GM21529 (cell line): ENCODE results near the gene RAB40B.
"Not testable (repeated sequence)": the region's sequence is repeated elsewhere in the genome, so short reads cannot be mapped to it uniquely, and the experiment has no call there.

Source experiments
- ATAC-seq: cut with Tn5 transposase; IDR thresholded peaks from one replicate; pipeline ENCODE4 v1.9.1; 2021; ENCODE audit not compliant: unreplicated experiment

Gene RAB40B

GRCh38 chr17:82668631-82669099, 29.8 kb downstream of the RAB40B start:
- no peak for ATAC-seq

GRCh38 chr17:82668024-82668630, 30.4 kb downstream of the RAB40B start:
- ATAC-seq, result no peak

DNA sequence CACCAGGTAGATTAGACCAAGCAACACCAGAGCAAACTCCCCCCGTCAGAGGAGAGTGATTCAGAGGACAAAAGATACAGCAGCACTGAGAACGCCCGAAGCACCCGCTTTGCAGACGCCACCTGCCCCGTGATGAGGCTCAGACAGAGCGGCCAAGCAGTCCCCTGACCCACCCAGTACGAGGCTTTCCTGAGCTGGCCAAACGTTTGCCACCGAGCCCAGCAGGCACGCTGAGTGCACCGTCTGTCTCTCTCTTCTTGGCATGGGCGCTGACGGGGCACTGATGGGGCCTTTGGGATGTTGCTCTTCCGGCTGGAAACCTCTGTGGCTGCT, 30.9 kb downstream of the RAB40B start:
- no peak for ATAC-seq

- no peak for ATAC-seq
Measured at GRCh38 chr17:82666931-82667667, 31.4 kb downstream of the RAB40B start.

DNA sequence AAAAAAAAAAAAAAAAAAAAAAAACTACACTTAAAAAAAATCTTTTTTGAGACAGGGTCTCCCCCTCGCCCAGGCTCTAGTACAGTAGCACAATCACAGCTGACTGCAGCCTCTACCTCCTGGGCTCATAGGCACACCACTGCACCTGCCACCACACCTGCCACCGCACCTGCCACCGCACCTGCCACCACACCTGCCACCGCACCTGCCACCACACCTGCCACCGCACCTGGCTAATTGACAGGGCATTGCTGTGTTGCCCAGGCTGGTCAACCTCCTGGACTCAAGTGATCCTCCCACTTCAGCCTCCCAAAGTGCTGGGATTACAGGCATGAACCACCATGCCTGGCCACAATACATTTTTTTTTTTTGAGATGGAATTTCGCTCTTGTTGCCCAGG, 32.6 kb downstream of the RAB40B start:
- no peak for ATAC-seq

DNA sequence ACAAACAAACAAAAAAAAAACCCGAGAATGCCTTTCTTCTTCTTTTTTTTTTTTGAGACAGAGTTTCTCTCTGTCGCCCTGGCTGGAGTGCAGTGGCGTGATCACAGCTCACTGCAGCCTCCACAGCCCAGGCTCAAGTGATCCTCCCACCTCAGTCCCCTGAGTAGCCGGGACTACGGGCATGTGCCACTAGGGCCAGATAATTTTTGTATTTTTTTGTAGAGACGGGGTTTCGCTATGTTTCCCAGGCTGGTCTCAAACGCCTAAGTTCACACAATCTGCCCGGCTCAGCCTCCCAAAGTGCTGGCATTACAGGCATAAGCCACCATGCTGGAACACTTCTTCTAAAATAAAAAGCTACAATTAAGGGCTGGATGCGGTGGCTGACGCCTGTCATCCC, 33.3 kb downstream of the RAB40B start:
- no peak for ATAC-seq

DNA sequence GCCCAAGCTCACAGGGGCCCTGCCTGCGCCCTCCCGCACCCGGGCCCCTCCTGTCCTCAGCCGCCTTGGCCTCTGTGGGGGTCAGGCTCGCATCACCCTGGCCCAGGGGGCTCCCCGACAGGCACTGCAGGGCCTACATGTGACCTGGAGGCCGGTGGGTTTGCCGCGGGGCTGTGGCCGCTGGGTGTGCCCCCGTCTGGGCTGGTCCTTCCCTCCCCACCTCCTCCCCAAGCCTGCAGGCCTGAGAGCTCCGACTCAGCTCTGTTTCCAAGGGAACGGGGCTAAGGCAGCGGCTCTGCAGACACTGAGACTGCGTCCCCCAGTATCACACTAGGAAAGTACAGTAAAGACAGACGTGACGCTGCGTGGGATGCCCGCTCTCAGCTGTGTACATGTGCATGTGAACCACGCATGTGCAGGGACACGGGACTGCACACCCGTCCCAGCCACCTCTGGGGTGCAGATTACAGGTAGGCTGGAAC, 33.8 kb downstream of the RAB40B start:
- no peak for ATAC-seq

GRCh38 chr17:82664276-82664575, 34.3 kb downstream of the RAB40B start:
- ATAC-seq, result no peak

GRCh38 chr17:82663381-82664275, 34.9 kb downstream of the RAB40B start:
- no peak for ATAC-seq

DNA sequence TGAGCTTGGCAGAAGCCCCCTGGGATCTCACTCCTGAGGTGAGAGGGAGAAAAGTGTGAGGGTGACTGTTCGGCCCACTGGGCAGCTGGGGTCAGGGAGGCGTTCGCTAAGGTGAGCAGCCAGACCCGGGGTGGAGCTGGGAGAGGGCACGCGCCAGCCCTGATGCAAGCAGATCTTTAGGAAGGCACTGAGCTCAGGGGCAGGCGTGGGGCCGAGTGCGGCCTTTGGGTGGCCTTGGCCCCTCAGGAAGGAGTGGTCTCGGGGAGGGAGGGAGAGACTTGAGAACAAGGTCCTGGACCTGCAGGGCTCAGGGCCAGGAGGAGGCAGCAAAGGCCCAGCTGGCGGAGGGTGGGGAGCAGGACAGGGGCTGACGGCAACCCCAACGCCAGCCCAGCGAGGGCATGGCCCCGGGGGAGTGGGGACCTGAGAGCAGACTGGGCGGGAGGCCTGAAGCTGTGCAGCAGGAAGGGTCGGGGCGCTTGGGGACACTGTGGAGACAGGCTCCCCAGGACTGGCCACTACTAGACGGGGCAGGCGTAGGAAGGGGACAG, 35.7 kb downstream of the RAB40B start:
- ATAC-seq, result no peak

DNA sequence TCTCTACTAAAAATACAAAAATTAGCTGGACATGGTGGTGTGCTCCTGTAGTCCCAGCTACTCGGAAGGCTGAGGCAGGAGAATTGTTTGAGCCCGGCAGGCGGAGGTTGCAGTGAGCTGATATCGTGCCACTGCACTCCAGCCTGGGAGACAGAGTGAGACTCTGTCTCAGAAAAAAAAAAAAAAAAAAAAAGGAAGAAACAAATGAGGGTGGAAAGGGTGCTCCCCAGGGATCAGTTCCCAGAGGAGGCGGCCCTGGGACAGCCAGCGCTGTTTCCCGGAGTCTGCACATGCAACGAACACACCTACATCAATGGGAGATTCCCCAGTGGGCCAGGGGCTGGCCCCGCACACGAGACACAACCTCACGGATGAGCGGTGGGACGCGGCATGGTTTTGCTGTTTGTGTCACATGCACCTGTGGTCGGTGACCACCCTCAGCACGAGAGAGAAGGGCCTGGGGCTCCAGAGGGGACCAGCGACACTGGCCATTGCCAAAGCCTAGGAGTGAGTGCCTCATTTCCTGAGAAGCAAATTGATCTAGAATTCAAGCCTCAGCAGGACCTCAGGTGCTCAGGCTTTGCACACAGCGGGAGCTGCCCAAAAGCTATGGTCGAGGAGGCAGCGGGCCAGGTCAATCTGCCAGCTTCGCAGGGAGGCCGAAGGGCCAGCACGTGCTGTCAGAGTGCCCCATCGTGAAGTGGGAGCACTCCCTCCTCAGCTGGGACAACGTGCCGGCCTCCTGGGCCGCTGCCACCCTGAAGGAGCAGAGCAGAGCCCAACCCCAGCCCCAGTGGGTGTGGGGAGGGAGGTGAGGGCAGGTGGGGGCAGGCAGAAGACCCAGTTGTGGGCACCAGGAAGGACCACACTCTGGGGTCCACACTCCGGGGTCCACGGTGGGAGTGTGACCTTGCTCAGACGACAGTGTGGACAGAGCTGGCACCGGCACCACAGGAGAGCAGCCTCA, 36.5 kb downstream of the RAB40B start:
- no peak for ATAC-seq

DNA sequence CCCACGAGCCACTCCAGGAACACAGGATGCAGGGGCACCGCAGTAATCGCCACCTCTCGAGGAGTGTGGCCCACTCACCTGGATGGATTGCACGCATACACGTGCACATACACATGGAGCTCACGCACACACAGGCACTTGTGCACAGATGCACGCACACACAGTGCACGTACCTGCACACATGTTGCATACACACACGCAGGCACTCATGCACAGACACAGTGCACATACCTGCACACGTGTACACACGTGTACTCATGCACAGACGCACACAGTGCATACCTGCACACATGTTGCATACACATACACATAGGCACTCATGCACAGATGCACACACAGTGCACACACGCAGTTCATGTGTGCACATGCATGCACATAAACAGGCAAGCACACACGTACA, 38.6 kb downstream of the RAB40B start:
- no peak for ATAC-seq

- no peak for ATAC-seq
Measured at GRCh38 chr17:82658796-82659452, 39.6 kb downstream of the RAB40B start.

DNA sequence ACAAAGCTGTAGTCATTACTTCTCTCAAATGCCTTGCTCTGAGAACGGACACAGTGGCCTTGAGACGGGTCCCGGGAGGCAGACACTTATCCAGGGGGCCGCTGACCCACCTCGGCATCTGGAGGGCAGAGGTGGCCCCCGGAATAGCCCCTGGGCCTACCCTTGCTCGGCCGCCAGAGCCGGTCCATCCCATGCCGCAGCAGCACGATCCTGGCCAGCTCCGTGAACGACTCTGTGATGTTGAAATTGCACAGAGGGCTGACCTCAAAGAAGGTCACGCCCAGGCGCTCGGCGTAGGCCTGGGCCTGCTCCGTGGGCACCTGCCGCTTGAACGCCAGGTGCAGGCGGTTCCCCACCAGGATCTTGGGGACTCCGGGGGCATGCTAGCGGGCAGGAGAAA, 40.2 kb downstream of the RAB40B start:
- ATAC-seq, result no peak

- ATAC-seq, result no peak
Measured at GRCh38 chr17:82657926-82658325, 40.6 kb downstream of the RAB40B start.

- no peak for ATAC-seq
Measured at GRCh38 chr17:82656266-82656665, 42.2 kb downstream of the RAB40B start.

DNA sequence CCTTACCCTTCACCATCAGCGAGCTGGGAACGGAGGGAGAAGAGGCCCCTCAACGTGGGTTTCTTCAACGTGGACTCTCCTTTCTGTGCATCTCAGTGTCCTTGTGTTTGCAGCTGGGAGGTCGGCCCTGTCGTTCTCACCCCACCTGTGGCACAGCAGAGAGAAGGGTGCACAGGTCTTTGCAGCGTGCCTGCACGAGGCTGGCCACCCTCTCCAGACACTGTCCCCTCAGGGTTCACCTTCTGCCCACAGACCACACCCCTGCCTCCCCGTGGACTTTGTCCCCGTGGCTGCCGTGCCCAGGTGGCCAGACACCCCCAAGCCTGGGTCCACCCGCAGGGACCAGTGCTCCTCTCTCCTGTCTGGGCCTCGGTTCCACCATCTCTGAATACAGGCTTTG, 43.0 kb downstream of the RAB40B start:
- ATAC-seq, result no peak

DNA sequence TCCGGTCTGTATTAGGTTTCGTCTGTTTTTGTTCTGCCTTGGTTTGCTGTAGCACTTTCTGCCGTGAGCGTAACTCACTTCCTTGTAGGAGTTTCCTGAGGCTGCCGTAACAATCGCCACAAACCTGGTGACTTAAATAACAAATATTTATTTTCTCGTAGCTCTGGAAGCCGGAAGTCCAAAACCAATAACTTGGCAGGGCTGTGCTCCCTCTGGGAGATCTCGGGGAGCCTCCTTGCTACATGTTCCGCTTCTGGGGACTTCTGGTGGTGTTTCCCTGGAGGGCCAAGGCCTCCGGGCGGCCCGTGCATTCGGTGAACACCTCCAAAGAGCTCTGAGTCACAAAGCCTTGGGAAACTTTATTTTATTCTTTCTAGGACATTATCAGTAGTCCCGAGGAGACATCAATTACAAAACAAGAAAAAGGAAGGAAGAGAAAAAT, 43.4 kb downstream of the RAB40B start:
- ATAC-seq, result no peak

DNA sequence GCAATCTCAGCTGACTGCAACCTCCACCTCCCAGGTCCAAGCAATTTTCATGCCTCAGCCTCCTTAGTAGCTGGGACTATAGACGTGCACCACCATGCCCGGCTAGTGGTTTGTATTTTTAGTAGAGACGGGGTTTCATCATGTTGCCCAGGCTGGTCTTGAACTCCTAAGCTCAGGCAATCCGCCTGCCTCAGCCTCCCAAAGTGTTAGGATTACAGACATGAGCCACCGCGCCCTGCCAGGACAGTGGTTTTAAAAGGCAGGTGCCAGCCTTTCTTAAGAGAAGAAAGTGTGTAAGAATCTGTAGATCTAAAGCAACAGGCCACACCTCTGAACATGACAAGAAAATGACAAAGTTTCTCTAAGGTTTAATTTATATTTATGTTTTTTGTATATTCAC, 43.9 kb downstream of the RAB40B start:
- ATAC-seq, result not testable (repeated sequence)
